Caco-2 (cell line): Measurements from ENCODE around the gene PPARG. TPM values are rescaled to one million over a fixed set of nuclear protein-coding genes. Genes with fewer than 3 reads are reported as not detected.

Source experiments
- BruUV-seq: library from RNA; stranded (reverse); fragments of 400-500 nt; replicated peaks from 2 replicates; lab custom pipeline; 2021; lab: Mats Ljungman, UMichigan
- CTCF ChIA-PET: fragments of 300-600 bp; sonication (Branson Sonifier 250); formaldehyde crosslinking; loops from one replicate; lab custom pipeline; 2022; ENCODE audit warnings: antibody characterized with exemption; lab: Charles Lee
- POLR2A ChIA-PET: fragments of 300-600 bp; sonication (Branson Sonifier 250); formaldehyde crosslinking; loops from one replicate; lab custom pipeline; 2022; ENCODE audit warnings: antibody characterized with exemption; lab: Charles Lee
- DNase-seq, 2 experiments: peaks; one replicate each; pipeline versions ENCODE4 v3.0.0 to v3.0.0-alpha.2; 2020 to 2022
- H3K27me3 ChIP-seq: replicated peaks from 2 replicates; pipeline ENCODE4 v1.6.0; 2011; ENCODE audit warnings: low read length; ENCODE audit not compliant: control insufficient read depth, insufficient read depth
- H3K36me3 ChIP-seq: 2 replicates; pipeline ENCODE4 v1.5.1; 2011; ENCODE audit warnings: low read length; ENCODE audit not compliant: control insufficient read depth, insufficient read depth
- H3K4me1 ChIP-seq: fragments of 250-450 bp; sonication (Bioruptor Pico); 2 replicates; pipeline ENCODE4 v1.5.1; 2020; ENCODE audit warnings: mild to moderate bottlenecking
- H3K4me3 ChIP-seq: 2 replicates; pipeline ENCODE4 v1.5.1; 2011; ENCODE audit warnings: low read depth, mild to moderate bottlenecking, control low read depth, low read length
- H3K9me3 ChIP-seq: fragments of 250-450 bp; sonication (Bioruptor Pico); 2 replicates; pipeline ENCODE4 v1.5.1; 2020; ENCODE audit warnings: mild to moderate bottlenecking, moderate library complexity
- H3K27ac Mint-ChIP-seq: one replicate; pipeline ENCODE4 v1.8.0; 2022; ENCODE audit warnings: mixed read lengths; ENCODE audit not compliant: unreplicated experiment
- H3K27me3 Mint-ChIP-seq: one replicate; pipeline ENCODE4 v1.8.0; 2022; ENCODE audit warnings: mixed read lengths; ENCODE audit not compliant: insufficient read depth, unreplicated experiment
- H3K36me3 Mint-ChIP-seq: one replicate; pipeline ENCODE4 v1.8.0; 2022; ENCODE audit warnings: mild to moderate bottlenecking, mixed read lengths; ENCODE audit not compliant: insufficient read depth, unreplicated experiment
- H3K4me1 Mint-ChIP-seq: one replicate; pipeline ENCODE4 v1.8.0; 2022; ENCODE audit warnings: low read depth, mixed read lengths; ENCODE audit not compliant: unreplicated experiment
- H3K4me3 Mint-ChIP-seq: one replicate; pipeline ENCODE4 v1.8.0; 2022; ENCODE audit warnings: mild to moderate bottlenecking, moderate library complexity, mixed read lengths; ENCODE audit not compliant: unreplicated experiment
- H3K9me3 Mint-ChIP-seq: one replicate; pipeline ENCODE4 v1.8.0; 2022; ENCODE audit warnings: mixed read lengths; ENCODE audit not compliant: unreplicated experiment
- intact Hi-C: fragments of 100-400 bp; cut with micrococcal nuclease; formaldehyde crosslinking; loops from one replicate; pipeline ENCODE4 v1.10.0; 2022; ENCODE audit not compliant: unreplicated experiment
- total RNA-seq: library from RNA; stranded (reverse); gene quantifications from 2 replicates; pipeline ENCODE4 v1.2.3, GENCODE V29; 2022
- TF ChIP-seq, protein P1 (sequence below), 2 experiments: fragments of 200-600 bp in 1 of 2; IDR thresholded peaks; 1 replicate in 1 of 2; 2 replicates in 1 of 2; pipeline versions ENCODE4 v1.5.1 to v1.8.0; 2011 to 2022; ENCODE audit warnings: antibody characterized with exemption in 1 of 2, control low read depth in 1 of 2, inconsistent platforms in 1 of 2, low read depth in 1 of 2, low read length in 1 of 2, mild to moderate bottlenecking in 1 of 2, moderate library complexity in 1 of 2; ENCODE audit not compliant: insufficient read depth in 1 of 2, severe bottlenecking in 1 of 2, unreplicated experiment in 1 of 2

PPARG gene
- total RNA-seq, 1 experiment from 2014 or later = 15.6 TPM

DNA sequence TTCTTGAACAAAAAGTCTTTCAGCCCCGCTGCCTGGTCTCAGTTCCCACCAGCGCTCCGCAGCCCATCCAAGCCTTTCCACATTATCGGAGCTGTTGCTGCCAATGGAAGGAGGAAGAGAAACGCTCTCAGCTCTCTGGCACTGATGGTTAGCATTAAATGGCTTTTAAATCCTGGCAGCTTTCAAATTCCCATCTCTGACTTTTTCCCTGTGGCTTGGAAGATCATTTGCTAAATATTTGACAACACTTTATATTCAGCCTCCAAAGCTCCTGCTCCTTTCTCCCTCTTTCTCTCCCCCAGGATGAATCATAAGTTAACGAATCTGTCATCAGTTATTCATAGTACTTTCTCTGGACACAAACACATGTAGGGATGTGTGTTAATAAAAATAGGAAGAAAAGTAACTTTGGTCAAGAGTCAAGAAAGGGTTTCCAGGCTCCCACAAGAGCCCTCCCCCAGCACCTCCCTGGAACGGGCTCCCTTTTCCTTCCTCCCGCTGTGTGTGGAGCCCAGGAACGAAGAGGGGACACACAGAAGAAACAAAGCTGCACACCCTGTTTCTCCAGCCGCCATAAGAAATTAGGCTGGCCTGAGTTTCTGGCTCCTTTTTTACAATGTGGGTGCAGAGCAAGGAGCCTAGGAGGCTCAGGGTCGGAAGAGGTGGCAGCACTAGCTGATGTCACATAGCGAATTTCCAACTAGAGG, 147.8 kb downstream of the PPARG start:
- CTCF ChIA-PET = no interaction called here
- Histone ChIP-seq H3K4me3 (no peak overlapping the region), H3K4me1 (no peaks in the 10 kb centered on the region), H3K36me3 (no peaks in the 10 kb centered on the region), H3K9me3 (no peaks in the 10 kb centered on the region), H3K27me3 (no peaks in the 10 kb centered on the region)
- POLR2A ChIA-PET = no interaction called here
- Mint-ChIP-seq H3K27ac (no peak overlapping the region), H3K4me1 (no peaks in the 10 kb centered on the region), H3K36me3 (no peaks in the 10 kb centered on the region), H3K9me3 (no peaks in the 10 kb centered on the region), H3K27me3 (no peaks in the 10 kb centered on the region), H3K4me3 (no peak overlapping the region)
- no TSS peak for BruUV-seq
- TF ChIP-seq, protein P1, sequence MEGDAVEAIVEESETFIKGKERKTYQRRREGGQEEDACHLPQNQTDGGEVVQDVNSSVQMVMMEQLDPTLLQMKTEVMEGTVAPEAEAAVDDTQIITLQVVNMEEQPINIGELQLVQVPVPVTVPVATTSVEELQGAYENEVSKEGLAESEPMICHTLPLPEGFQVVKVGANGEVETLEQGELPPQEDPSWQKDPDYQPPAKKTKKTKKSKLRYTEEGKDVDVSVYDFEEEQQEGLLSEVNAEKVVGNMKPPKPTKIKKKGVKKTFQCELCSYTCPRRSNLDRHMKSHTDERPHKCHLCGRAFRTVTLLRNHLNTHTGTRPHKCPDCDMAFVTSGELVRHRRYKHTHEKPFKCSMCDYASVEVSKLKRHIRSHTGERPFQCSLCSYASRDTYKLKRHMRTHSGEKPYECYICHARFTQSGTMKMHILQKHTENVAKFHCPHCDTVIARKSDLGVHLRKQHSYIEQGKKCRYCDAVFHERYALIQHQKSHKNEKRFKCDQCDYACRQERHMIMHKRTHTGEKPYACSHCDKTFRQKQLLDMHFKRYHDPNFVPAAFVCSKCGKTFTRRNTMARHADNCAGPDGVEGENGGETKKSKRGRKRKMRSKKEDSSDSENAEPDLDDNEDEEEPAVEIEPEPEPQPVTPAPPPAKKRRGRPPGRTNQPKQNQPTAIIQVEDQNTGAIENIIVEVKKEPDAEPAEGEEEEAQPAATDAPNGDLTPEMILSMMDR (IDR thresholded peaks at IDR 0.05; ENCODE audit: insufficient read depth in 1 of 2, low read depth in 1 of 2, low read length in 1 of 2, severe bottlenecking in 1 of 2, unreplicated experiment in 1 of 2) = no peak
- DNase-seq = no peak
- intact Hi-C loops = no loop called here

DNA sequence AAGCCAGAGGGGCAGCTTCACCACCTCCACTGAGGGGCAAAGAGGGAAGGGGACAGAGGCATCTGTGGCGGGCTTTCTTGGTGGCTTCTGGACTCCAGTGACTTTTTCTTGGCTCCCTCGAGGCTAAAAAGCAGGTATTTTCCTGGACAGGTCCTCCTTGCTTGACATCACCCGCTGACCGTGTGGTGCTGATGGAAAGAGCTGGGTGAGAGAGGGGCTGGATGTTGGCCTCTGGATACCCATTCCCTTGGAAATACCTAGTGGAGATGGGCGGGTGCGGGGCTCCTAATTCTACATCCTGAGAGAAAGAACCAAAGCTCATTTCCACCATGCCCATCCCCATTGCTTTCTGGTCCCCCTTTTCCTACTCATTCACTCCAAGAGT, 148.3 kb downstream of the PPARG start:
- H3K9me3 Mint-ChIP-seq = no peaks in the 10 kb centered on the region
- no peaks in the 10 kb centered on the region for H3K4me1 Mint-ChIP-seq
- no peak for DNase-seq
- no TSS peak for BruUV-seq
- TF ChIP-seq, protein P1 (IDR thresholded peaks at IDR 0.05; ENCODE audit: insufficient read depth in 1 of 2, low read depth in 1 of 2, low read length in 1 of 2, severe bottlenecking in 1 of 2, unreplicated experiment in 1 of 2) = no peak
- H3K4me1 ChIP-seq = no peaks in the 10 kb centered on the region
- no peaks in the 10 kb centered on the region for H3K36me3 Mint-ChIP-seq
- no peak overlapping the region for H3K4me3 ChIP-seq
- POLR2A ChIA-PET = no interaction called here
- H3K27ac Mint-ChIP-seq = no peak overlapping the region
- CTCF ChIA-PET = no interaction called here
- no peaks in the 10 kb centered on the region for H3K36me3 ChIP-seq
- H3K4me3 Mint-ChIP-seq = no peak overlapping the region
- intact Hi-C loops = no loop called here
- no peaks in the 10 kb centered on the region for H3K27me3 ChIP-seq
- H3K27me3 Mint-ChIP-seq = no peaks in the 10 kb centered on the region
- H3K9me3 ChIP-seq = no peaks in the 10 kb centered on the region

DNA sequence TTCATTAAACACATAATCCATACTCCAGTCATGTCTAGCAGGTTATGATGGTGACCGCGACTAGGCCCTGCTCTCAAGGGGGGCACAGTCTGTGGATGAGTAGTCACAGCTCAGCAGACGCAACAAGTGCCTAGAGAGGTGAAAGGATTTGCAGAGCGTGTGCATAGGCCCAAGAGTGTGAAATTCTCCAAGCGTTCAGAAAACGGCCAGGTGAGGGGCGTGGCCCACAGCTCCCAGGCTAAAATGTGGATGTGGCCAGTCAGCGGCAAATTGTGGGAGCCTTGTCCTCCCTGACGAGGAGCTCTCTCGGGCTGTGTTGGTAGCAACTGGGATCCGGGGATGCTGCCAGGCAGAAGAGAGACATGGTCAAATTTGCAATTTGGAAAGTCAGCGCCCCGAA, 149.0 kb downstream of the PPARG start:
- no peaks in the 10 kb centered on the region for H3K27me3 Mint-ChIP-seq
- no peaks in the 10 kb centered on the region for H3K9me3 ChIP-seq
- H3K27ac Mint-ChIP-seq = no peak overlapping the region
- H3K4me3 Mint-ChIP-seq = no peak overlapping the region
- ChIA-PET POLR2A (no interaction called here), CTCF (no interaction called here)
- peaks cover 2% of the 10 kb centered on the region for H3K4me1 Mint-ChIP-seq
- no TSS peak for BruUV-seq
- H3K9me3 Mint-ChIP-seq = no peaks in the 10 kb centered on the region
- H3K27me3 ChIP-seq = no peaks in the 10 kb centered on the region
- H3K36me3 Mint-ChIP-seq = no peaks in the 10 kb centered on the region
- intact Hi-C loops = no loop called here
- TF ChIP-seq, protein P1 (IDR thresholded peaks at IDR 0.05; ENCODE audit: insufficient read depth in 1 of 2, low read depth in 1 of 2, low read length in 1 of 2, severe bottlenecking in 1 of 2, unreplicated experiment in 1 of 2) = no peak
- H3K4me1 ChIP-seq = 0 out of 2 replicates have a peak, but pooled peaks cover under 1% of the 10 kb centered on the region
- no peaks in the 10 kb centered on the region for H3K36me3 ChIP-seq
- no peak overlapping the region for H3K4me3 ChIP-seq
- no peak for DNase-seq
